Iris pigment epithelial cell (primary cell): ENCODE results near the gene FOXI1.
"Not testable (repeated sequence)": the region's sequence is repeated elsewhere in the genome, so short reads cannot be mapped to it uniquely, and the experiment has no call there.

Experiments used
- DNase-seq: peaks from one replicate; pipeline ENCODE4 v3.0.0-alpha.2; 2011; ENCODE audit warnings: low read depth

The FOXI1 gene

DNA sequence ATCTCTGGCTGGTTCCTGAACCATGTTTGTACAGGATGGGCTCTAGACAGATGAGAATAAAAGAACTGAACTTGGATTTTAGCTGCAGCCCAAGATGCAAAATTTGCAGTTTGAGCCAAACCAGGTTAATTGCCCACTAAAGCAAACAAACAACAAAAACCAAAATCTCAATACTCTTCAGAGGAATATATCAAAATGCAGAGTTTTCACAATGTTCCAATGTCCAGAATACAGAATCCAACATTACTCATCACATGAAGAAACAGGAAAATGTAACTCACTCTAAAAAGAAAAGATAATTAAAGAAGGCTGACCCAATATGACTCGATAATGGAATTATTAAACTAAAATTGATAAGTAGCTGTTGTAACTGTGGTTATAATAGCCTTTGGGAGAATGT is 20.4 kb downstream of the FOXI1 start:
- DNase-seq, result no peak

DNA sequence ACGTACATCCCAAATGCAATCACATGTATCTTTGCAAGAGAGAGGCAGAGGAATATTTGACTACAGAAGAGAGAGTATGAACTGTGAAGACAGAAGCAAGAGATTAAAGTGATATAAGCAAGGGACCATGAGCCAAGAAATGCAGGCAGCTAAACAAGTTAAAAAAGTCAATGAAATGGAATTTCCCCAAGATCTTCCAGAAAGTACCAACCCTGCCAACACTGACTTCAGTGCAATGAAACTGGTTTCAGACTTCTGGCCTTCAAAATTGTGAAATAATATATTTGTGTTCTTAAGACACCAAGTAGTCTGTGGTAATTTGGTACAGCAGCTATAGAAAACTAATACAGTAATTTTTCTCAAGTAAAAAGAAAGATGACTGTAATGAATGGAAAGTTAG is 20.9 kb downstream of the FOXI1 start:
- no peak for DNase-seq

DNA sequence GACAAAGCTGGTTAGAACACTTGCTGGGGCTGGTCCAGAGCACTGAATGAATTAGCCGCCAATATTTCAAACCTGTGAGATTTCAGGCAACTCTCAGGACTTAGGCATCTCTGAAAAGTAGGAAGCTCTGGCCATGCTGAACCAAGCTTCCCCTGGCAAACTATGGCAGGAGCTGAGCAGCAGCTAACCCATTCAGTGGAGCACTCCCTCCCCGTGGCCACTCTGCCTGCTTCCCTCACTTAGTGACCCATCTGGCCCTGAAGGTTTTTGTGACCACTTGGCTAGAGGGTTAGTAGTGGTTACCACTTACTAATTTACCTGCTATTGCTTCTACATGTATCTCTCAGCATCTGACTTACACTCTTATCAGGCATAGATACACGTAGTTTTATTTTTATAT is 25.5 kb downstream of the FOXI1 start:
- DNase-seq, result no peak

DNA sequence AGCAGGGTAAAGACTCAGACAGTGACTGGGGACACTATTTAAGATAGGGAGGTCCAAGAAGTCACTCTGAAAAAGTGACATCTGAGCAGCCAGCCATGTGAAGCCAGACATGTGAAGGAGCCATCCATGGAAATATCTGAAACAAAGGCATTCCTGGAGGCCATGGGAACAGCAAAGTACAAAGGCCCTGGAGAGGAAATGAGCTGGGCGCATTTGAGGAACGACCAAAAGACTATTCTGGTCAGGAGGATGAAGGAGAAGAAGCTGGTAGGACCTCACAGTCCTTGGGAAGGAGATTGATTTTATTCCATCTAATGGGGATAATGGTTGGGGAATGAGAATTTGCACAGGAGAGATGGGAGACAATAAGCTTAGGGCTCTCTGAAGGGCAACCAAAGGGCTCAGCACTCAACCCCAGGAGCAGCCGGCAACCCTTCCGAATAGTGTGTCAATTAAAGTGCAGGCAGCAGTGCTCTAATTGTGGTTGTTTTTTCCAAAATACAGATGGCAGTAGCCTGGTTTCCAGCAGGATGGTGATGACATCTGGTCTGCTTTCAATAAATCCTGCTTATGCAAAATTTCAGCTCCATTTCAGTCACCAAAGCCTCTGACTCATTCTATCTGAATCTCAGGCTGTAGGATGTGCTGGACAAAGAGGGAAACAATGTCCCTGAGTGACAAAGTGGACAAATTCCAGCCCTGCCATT is 26.7 kb downstream of the FOXI1 start:
- DNase-seq, result peak; percentile 53

DNA sequence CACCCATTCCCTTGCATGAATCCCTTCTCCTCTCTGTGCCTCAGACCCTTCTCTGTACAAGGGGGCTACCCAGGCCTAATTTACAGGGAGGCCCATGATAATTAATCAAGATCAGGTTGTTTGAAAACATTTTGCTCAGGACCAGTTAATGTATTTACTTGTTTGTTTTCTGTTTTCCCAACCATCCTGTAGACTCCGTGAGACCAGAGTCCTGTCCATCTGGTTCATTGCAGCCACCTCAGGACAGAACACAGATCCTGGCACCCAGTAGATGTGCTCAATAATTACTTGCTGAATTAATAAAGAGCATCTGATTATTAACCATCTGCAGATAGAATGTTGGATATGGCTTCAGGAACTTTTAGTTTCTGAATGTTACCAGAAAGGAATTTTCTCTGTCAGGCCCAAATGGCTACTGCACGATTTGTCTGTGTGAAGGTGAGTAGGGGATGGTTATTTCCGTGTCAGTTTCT is 27.3 kb downstream of the FOXI1 start:
- no peak for DNase-seq

DNA sequence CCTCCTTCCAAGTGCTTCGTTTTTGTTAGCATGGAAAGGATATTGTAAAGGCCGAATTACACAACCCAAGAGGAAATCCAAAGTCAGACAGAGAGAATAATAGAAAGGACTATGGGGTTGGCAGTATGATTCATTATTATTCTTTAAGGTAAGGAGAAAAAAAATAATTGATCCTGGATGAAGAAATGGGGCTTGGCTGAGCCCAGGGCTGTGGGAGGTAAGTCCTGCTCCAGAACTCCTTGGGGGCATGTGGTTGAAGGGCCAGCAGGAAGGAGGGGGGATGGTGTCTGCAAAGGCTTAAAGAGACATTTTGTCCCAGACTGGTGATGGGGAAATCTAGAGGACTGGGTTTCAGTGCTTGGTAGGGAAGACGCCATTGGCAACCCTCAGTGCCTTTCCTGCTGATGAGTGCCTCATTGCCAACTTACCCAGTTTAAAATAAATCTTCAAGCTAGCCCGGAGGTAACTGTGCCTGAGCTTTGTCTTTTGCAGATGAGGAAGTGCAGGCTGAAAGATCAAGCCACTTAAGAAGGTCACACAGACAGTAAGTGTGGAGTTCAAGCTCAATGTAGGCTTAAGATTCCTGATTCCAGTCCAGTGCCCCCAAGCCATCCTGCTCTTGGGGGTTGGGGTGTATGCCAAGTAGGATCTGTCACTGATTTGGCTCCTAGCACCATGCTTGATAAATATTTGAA is 30.2 kb downstream of the FOXI1 start:
- DNase-seq, result no peak

DNA sequence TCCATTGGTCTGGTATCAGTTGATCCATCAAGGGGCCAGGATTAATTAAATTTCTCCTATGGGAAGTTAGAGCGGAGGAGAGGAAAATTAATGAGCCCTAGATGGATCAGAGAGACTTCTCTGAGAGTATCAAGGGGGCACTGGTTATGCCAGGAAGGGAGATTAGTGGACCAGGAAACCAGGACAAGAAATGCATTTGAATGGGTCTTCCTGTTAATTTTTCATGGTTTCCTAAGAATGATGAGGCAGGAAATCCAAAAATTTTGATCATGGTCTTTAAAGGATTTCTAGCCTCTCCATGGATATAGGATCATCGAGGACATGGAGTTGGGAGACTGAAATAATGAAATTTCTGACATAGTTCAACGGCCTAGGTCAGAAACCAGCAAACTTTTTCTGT is 30.8 kb downstream of the FOXI1 start:
- DNase-seq, result no peak

DNA sequence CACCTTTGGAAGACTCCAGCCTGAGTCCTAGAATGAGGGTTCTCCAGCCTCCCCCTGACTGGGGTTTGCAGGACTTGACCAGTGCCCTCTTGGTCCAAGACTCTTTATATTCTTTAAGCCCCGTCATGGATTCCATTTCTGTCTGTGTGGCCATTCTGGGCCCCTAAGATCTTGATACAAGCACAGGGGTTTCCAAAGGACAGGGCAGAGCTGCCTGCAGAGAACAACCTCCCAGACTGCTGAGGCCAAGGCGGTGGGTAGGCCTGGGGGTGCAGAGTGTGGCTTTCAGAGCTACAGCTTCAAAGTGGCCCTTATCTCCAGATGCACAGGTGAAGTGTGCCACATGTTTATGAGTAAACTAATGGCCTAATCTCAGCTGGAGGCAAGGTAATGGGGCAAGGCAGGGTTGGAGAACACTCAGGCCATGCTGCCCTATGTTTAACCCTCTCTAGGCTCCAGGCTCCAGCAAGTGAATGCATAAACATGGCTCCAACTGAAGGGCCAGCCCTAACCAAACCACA is 32.1 kb downstream of the FOXI1 start:
- no peak for DNase-seq

DNA sequence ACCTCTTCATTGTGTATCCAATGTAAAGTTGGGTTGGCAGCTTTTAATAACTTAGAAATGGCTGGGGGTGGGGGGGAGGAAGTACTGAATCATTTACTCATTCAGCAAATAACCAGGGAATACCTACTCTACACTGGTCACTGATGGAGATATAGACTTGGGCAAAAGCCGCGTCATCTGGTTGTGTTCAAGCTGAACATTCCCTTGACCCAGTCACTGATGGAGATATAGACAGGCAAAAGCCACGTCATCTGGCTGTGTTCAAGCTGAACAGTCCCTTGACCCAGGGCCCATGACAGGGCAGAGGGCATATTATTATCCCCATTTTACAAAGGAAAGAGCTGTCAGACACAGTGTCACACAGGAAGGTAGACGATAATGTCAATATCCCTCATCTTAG is 32.6 kb downstream of the FOXI1 start:
- DNase-seq, result no peak

DNA sequence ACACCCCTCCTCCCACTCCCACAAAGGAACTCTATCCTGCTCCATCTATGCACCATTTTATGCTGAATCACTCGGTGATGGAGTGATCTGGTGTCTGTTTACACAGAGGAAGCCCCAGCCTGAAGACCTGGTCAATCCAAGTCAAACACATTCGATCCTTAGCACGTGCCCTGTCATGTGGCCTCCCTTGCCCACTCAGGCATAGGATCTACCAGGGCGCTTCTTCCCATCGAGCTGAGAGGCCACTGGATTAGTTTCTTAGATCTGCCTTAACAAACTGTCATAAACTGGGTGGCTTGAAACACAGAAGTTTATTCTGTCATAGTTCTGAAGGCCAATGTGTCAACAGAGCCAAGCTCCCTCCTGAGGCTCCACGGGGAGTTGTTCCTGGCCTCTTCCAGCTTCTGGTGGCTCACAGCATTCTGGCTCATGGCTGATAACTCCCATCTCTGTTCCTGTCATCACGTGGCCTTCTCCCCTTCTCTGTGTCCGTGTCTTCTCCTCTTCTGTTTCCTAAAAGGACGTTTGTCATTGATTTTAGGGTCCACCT is 34.2 kb downstream of the FOXI1 start:
- DNase-seq, result no peak

DNA sequence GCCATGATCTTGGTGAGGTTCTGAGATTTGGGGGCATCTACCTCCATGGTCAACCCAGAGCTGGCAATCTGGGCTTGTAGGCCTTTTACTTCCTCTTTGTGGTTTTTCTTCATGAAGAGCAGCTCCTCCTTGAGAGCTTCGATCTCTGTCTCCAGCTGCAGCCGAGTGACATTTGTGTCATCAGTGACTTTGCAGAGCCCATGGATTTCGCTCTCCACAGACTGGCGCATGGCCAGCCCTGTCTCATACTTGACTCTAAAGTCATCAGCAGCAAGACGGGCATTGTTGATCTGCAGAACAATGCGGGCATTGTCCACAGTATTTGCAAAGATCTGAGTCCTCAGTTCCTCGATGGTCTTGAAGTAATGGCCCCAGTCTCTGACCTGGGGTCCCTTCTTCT is 35.5 kb downstream of the FOXI1 start:
- DNase-seq, result not testable (repeated sequence)

DNA sequence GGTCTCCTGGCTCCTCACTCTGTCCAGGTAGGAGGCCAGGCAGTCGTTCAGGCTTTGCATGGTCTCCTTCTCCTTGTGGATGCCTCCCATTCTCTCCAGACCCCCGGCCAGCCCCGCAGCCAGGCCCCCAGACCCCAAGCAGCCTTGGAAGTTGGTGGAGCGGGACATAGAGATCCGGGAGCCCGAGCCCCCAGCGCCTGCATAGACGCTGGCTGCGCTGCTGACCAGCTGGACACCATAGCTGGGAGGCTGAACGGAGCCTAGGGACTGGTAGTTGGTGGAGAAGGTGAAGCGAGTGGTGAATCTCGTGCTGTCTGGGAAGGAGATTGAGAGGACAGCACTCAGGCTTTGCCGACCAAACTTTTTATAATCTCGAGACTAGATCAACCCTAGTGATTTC is 35.9 kb downstream of the FOXI1 start:
- no peak for DNase-seq

DNA sequence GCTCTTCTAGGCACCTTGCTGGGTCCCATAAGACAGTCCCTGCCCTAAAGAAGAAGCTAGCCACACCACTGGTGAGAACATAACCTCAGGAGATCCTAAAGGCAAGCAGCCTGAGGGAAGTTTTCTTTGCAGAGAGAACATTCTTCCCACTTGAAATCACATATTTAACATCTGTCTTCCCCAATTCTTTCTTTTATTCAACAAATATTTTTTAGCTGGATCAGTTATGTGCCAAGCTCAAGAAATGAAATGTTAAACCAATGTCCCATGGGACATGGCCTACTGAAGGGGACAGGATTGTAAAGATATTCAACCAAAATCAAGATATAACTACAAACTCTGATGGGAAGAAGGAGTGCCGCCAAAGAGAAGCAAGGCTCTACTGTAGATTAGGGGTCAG is 36.5 kb downstream of the FOXI1 start:
- DNase-seq, result no peak

DNA sequence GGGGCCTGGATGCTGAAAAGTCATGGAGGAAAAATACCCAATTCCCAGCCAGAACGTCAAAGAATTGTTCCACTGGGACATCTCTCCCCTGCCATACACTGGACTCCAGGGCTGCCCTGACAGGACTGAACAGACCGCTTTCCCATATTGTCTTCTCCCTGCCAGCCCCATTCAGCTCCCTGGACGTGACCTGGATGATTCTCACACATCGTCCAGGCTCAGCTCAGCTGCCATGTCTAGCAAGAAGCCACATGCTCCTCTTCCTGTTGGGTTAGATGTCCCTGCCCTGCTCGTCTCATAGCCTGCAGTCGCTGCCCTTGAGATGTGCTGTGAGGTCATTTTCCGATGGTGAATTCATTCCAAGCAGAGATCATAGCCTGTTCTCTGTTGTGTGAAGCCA is 37.4 kb downstream of the FOXI1 start:
- DNase-seq, result no peak

DNA sequence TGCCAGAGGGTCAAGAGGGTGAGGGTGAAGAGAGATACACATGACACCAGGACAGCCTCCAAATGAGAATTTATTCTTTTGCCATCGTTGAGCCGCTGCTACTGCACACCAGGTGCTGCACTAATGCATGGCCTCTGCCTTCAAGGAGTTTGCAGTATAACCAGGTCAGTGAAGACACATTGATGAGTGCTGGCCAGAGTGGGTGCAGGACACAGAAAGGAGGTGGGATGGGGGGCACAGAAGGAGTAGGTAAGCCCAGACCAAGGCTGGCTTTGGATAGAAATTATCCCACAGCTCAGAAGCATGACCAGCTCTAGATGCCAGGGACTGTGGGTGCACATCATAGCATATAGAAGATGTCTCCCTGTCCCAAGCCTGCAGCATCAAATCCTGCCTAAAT is 38.0 kb downstream of the FOXI1 start:
- DNase-seq, result no peak

DNA sequence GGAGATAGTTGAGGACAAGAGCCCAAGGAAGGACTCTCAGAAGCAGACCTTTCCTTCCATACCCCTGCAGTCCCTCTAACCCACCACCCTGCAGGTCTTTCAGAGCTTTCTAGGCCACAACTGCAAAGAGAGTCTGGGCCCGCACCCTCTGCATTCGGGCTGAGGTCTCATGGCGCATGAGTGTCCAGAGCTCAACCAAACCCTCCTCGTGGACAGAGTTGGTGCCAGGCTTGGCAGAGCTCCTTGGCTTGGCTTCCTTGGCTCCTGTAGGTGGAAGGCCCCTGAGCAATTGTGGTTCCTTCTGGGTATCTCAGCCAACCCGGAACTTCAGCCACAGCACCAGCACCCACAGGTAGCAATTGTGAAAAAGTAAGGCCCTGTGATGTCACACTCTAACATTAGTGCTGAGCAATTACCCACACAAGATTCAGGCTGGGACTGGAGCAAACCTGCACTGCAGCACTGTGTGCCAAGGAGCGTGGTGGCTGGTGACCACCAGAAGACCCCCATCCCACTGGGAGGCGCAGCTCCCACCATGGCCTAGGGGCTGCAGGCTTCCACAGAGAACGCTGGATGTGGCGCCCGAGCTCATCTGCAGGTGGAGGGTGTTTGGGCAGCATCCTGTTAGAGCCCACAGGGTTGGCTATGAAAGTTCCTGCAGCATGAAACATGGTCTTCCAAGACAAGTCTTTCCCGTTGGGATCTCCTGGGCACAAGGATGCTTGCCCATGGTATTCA is 38.8 kb downstream of the FOXI1 start:
- no peak for DNase-seq

DNA sequence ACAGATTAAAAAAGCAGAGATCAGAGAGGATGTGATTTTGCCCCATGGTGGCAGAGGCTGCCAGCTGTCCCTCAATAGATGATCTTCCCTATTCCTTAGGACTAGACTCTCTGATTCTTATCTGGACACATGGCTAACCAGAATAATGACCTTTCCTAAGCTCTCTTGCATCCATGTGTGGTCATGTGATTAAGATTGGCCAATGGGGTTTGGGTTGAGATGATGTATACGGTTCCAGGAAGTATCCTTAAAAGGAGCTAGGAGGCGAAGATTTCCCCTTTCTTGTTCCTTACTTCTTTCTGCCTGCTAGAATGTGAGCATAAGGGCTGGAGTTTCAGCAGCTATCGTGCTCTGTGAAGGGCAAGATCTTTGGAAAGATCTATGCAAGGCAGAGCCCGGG is 39.8 kb downstream of the FOXI1 start:
- no peak for DNase-seq

DNA sequence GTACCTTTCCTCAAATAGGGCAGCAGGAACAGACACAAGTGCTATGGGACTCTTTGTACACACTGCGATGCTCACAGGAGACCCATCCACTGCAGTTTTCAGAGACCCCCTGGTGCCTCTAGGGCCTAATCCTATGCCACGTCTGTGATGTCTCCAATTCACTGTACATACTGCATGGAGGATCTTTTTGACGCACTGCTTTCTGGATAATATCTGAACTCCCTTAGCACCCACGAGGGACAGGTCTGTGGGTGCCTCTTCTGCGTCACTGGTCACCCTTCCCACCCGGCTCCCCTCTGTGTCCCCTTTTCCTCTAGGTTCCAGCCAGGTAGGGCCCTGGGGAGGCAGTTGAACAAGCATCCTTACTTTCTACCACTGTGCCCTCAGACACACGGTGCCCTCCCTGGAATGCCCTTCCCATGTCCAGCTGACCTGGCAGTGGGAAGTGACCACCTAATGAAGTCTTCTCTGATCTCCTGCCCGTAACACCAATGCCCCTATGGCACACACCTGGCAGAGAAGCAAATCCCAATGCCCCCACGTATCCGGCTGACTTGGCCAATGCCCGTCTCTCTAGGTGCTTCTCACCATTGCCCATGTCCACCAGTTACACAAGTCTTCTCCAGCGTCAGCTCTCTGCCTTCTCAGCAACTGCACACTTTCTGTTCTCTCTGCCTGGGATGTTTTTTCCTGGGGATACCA is 41.5 kb downstream of the FOXI1 start:
- DNase-seq, result no peak

DNA sequence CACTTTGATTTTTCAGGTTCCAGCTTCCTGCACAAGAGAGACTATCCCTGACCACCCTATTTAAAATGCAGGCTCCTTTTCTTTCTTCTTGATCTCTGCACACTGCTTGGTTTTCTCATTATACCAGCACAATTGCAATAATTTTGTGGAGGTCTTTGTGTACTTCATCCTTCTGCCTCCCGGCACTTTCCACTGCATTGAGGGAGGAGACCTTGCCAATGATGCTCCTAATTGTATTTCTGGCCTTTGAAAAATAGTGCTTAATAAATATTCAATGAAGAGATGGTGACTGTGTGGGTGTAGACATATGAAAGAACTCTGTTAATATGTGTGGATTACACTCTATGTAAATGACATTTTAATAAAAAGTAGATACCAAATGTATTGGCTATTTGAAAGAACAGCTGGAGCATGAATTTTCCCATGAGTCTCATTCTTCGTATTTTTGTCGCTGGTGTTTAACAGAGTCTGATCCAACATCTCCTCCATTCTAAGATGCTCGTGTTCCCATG is 42.1 kb downstream of the FOXI1 start:
- DNase-seq, result no peak

DNA sequence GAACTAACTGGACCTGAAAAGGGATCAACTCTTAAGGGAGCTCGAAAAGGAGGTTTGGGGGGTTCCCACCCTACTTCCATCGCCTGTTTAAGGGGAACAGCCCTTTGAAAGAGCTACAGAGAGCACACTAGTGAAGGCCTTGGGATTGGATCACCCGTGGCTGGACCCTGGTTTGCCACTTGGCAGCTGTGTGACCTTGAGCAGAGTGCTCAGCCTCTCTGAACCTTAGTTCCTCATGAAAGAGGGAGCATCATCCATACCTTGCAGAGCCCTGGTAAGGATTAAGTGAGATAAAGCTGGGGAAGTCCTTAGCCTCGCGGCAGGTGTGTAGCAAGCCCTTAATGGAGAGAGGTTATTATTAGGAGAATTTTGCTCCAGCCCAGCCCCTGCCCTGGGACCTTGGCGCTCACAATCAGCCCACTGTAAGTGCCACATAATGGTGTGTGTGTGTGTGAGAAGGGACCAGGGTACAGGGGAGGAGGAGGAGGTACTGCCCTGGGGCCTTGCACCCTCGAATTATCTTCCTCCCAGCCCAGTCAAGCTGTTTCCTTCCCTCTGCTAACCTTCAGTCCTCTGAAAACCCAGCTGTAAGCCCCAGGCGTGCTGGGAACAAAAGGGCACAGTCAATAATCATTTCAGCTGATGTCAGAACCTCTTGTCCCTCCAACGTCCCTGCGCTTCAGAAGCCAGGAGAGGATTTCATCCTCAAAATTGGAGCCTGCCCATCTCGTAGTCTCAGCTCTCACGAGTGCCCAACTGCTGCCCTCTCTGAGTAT is 42.9 kb downstream of the FOXI1 start:
- no peak for DNase-seq

DNA sequence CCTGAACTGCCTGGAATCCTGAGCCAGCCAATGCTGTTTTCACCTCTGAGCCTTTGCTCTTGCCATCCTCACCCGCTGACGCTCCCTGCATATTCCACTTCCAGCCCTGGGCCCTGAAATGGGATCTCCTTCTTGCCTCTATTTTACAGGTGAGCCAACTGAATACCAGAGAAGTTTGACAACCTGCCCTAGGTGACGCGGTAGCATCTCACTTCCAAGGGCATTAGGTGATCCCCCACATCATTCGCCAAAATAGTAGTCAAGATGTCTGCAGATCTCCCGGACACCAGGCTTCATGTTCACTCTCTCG is 43.5 kb downstream of the FOXI1 start:
- DNase-seq, result no peak
